Skeletal muscle satellite cell (primary cell): ENCODE measurements around the gene GLT8D1. TPM values are rescaled to one million over a fixed set of nuclear protein-coding genes. Genes with fewer than 3 reads are reported as not detected.

ENCODE experiments used
- H3K27me3 ChIP-seq: 2 replicates; pipeline ENCODE4 v1.7.0; 2013; ENCODE audit warnings: low read length; ENCODE audit not compliant: control insufficient read depth, insufficient read depth
- H3K36me3 ChIP-seq: 2 replicates; pipeline ENCODE4 v1.7.0; 2013; ENCODE audit warnings: mild to moderate bottlenecking, control low read depth, low read length; ENCODE audit not compliant: insufficient read depth
- H3K4me1 ChIP-seq: 2 replicates; pipeline ENCODE4 v1.7.0; 2013; ENCODE audit warnings: low read length; ENCODE audit not compliant: control insufficient read depth, insufficient read depth
- H3K4me2 ChIP-seq: 2 replicates; pipeline ENCODE4 v1.7.0; 2013; ENCODE audit warnings: mild to moderate bottlenecking, low read length
- H3K4me3 ChIP-seq: 2 replicates; pipeline ENCODE4 v1.7.0; 2013; ENCODE audit warnings: low read length
- H3K9ac ChIP-seq: 2 replicates; pipeline ENCODE4 v1.7.0; 2013; ENCODE audit warnings: mild to moderate bottlenecking, low read depth, low read length, moderate library complexity
- H3K9me3 ChIP-seq: replicated peaks from 2 replicates; pipeline ENCODE4 v1.7.0; 2013; ENCODE audit warnings: mild to moderate bottlenecking, control low read depth, low read length
- total RNA-seq: library from RNA; depleted of rRNA; stranded (reverse); fragments of >200 nt; gene quantifications from 2 replicates; pipeline ENCODE4 v1.2.3, GENCODE V29; 2012; rRNA removed

GLT8D1 gene, protein sequence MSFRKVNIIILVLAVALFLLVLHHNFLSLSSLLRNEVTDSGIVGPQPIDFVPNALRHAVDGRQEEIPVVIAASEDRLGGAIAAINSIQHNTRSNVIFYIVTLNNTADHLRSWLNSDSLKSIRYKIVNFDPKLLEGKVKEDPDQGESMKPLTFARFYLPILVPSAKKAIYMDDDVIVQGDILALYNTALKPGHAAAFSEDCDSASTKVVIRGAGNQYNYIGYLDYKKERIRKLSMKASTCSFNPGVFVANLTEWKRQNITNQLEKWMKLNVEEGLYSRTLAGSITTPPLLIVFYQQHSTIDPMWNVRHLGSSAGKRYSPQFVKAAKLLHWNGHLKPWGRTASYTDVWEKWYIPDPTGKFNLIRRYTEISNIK
- total RNA-seq, result 77.3 and 87.8 TPM in 2 replicates

DNA sequence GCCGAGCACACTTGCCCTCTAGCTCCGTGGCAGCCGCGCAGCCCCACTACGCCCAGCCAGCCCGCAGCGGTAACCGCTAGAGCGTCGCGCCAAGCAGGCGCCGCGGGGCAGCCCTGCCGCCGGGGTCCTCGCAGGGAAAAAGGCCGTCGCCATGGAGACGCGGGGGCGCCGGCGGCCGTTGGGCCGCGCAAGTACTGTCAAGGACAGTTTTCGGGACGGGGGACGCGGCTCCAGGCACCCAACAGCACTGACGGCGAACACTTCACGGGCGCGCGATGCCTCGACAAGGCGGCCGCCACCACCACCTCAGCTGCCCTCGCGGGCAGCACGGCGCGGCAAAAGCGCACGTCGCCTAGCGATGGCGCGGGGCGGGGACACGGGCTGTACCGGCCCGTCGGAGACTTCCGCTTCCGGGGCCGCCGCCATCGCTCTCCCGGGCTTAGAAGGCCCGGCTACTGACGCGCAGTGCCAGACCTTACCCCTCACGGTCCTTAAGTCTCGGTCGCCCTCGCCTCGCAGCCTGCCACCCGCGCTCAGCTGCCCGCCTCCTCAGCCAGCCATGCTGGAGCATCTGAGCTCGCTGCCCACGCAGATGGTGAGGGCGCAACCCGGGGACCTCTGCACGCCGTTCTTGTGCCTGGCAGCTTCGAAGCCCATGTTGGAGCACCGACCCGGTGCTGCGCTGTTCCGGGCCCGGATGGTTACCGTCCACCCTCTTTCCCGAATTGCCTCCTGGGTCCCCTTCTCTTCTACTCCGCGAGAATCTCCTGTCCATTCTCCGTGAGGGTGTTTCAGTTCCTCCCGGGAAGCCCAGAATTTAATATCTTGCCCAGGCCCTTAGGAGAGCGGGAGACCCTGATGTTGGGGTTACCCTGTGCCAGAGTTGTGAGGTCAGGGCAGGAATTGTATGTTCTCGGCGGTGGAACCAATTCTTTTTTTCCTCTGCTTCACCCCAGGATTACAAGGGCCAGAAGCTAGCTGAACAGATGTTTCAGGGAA lies at the start of gene GLT8D1, which contains the start of gene SPCS1:
TSS of gene GLT8D1 (minus strand) at position 104 of the 999 bp plus-strand sequence. CDS start 5,331 bp downstream, outside the sequence.
TSS of gene SPCS1 (plus strand) at position 419 of the 999 bp plus-strand sequence. CDS start at position 560, 141 bp downstream.
- peak within 1 kb of the TSS; percentile 97 for H3K9ac ChIP-seq
- peaks cover 12% of the 10 kb centered on the region for H3K36me3 ChIP-seq
- H3K4me2 ChIP-seq, result peak within 1 kb of the TSS; percentile 86
- no peaks in the 10 kb centered on the region for H3K27me3 ChIP-seq
- H3K9me3 ChIP-seq, result no peaks in the 10 kb centered on the region
- peak within 1 kb of the TSS; percentile 98 for H3K4me3 ChIP-seq
- H3K4me1 ChIP-seq, result peaks cover 15% of the 10 kb centered on the region

DNA sequence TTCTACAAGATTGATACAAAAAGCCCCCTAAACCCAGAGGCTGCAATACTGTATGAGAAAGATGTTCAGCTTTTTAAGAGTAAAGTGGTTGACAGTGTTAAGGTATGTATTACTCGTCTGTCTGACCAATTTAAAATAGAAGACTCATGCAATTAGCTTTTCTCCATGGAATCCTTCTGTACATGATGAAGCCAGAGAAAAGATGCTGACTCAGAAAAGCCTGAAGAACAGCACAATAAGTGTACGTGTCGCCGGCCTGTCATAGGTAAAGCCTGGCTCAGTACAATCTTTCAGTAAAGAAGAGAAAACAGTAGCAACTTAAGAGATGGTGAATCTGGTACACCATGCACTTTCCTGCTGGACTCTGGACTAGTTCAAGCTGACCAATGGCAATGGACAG lies 48.8 kb upstream of the GLT8D1 start:
- Histone ChIP-seq H3K4me1 (peaks cover 3% of the 10 kb centered on the region), H3K4me3 (no peak overlapping the region), H3K36me3 (peaks cover 21% of the 10 kb centered on the region), H3K27me3 (no peaks in the 10 kb centered on the region), H3K9ac (no peak overlapping the region), H3K9me3 (no peaks in the 10 kb centered on the region), H3K4me2 (no peak overlapping the region)

DNA sequence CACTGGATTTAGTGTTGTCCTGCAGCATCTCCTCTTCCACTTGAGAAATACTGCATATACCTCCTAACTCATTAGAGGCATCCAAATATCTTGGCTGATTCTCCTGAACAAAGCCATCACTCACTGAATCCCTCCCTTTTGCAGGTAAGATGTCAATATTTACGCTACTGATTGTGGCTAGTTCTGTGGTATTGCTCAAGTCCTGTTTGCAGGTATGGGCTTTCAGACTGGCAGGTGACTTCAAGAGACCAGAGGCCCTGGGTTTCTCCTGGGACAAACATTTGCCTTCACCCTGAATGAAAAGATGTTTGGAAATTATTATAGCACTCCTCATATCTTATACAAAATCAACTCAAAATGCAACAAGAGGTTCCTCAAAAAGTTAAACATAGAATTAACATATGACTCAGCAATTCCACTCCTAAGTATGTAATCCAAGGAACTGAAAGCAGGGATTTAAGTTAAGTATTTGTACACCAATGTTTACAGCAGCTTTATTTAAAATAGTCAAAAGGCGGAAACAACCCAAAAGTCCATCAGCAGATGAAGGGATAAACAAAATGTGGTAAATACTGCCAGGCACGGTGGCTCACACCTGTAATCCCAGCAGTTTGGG lies 46.6 kb upstream of the GLT8D1 start:
- H3K27me3 ChIP-seq, result no peaks in the 10 kb centered on the region
- peaks cover 20% of the 10 kb centered on the region for H3K36me3 ChIP-seq
- H3K9me3 ChIP-seq, result no peaks in the 10 kb centered on the region
- H3K9ac ChIP-seq, result no peak overlapping the region
- no peak overlapping the region for H3K4me2 ChIP-seq
- no peak overlapping the region for H3K4me3 ChIP-seq
- peaks cover 3% of the 10 kb centered on the region for H3K4me1 ChIP-seq

DNA sequence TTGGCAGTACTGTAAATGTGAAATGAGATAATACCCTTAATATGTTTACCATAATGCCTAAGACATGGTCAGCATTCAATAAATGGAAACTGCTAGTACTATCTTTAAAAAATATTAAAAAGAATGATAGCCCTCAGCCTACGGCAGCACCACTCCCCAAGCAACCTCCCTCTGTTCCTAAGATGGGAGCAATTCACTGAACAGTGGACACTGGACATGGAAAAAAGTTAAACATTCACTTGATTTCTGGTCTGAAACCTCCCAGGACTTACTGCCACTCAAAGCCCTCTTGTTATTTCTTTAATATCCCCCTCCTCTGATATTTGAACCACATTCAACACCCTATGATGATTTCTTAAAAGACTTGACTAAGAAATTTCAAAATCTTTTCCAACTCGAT lies 38.1 kb upstream of the GLT8D1 start:
- Histone ChIP-seq H3K27me3 (no peaks in the 10 kb centered on the region), H3K4me1 (no peaks in the 10 kb centered on the region), H3K4me3 (no peak overlapping the region), H3K9ac (no peak overlapping the region), H3K4me2 (no peak overlapping the region), H3K36me3 (peaks cover 47% of the 10 kb centered on the region), H3K9me3 (no peaks in the 10 kb centered on the region)

DNA sequence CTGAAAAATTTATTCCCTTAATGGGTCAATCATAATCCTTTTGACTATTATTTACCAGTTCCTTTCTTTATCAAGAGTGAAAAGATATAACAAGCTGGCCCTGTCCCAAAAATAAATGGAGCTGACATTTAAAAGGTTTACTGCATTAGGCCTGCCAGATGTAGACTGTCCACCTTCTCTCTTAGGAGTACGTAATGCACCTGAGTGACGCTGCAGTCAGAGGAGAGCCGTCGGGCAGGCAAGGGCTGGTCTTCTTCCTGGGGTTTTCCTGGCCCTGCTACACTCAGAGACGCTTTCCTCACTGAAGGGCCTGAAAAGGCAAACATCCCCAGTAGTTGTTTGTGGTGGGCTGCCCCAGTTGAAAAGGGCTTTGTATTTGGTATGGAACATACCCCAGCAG lies 37.6 kb upstream of the GLT8D1 start:
- no peaks in the 10 kb centered on the region for H3K9me3 ChIP-seq
- H3K4me3 ChIP-seq, result no peak overlapping the region
- H3K36me3 ChIP-seq, result peaks cover 45% of the 10 kb centered on the region
- no peaks in the 10 kb centered on the region for H3K27me3 ChIP-seq
- no peak overlapping the region for H3K9ac ChIP-seq
- H3K4me2 ChIP-seq, result no peak overlapping the region
- H3K4me1 ChIP-seq, result no peaks in the 10 kb centered on the region

DNA sequence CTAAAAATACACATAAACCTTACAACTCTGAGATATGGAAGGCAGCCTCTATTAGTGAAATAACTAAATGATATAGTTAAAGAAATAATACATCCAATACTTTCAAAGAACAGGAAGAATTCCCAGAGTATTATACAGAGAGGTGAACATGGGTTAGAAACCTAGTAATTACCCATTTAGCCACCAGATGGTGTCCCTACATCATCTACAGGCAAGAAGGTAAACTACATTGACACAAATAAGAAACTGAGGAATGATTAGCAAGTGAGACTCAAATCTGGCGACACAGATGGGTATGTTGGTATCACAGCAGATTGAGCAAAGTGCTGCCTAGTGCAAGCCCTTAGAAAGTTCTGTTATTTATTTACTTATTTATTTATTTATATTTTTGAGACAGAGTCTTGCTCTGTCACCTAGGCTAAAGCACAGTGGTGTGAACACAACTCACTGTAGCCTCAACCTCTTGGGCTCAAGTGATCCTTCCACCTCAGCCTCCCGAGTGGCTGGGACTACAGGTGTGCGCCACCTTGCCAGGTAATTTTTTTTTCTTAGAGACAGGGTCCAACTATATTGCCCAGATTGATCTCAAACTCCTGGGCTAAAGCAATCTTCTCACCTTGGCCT lies 36.9 kb upstream of the GLT8D1 start:
- Histone ChIP-seq H3K4me1 (no peaks in the 10 kb centered on the region), H3K4me2 (no peak overlapping the region), H3K27me3 (no peaks in the 10 kb centered on the region), H3K4me3 (no peak overlapping the region), H3K9ac (no peak overlapping the region), H3K36me3 (peaks cover 45% of the 10 kb centered on the region), H3K9me3 (no peaks in the 10 kb centered on the region)

DNA sequence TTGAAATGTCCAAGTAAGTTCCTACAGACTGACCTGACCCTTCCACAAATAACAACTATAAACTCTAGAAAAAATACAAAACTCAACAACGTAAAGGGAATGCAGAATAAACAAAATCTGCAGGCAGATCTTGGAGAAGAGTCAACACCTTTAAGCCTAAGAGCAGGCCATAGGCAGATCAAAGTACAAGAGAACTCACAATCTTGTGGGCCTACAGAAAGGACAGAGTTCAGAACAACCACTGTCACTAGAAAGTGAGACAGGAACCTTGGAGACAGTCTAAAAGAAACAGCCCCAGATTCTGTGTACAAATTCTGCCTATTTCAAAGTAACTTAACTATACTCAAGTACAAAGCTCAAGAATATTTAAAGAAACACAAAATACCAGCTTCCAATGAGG lies 34.1 kb upstream of the GLT8D1 start:
- Histone ChIP-seq H3K4me3 (no peak overlapping the region), H3K4me2 (no peak overlapping the region), H3K4me1 (no peaks in the 10 kb centered on the region), H3K9ac (no peak overlapping the region), H3K9me3 (no peaks in the 10 kb centered on the region), H3K27me3 (no peaks in the 10 kb centered on the region), H3K36me3 (peaks cover 44% of the 10 kb centered on the region)

DNA sequence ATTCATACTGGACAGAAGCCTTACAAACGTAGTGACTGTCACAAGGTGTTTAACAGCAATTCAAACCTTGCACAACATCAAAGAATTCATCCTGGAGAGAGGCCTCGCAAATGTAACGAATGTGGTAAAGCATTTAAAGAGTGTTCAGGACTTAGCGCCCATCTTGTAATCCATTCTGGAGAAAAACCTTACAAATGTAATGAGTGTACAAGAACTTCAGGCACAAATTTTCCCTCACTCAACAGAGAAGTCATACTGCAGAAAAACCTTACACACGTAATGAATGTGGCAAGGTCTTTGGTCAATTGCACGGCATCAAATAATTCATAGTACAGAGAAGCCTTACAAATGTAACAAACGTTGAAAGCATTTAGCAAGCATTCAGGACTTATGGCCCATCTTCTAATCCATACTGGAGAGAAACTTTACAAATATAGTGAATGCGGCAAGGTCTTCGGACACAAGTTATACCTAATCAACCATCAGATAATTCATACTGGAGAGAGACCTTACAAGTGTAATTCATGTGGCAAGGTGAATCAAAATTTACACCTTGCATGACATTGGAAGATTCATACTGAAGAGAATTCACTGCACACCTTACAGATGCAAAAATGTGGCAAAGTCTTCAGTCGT lies 27.8 kb upstream of the GLT8D1 start:
- Histone ChIP-seq H3K9me3 (no peaks in the 10 kb centered on the region), H3K9ac (no peak overlapping the region), H3K36me3 (peaks cover 34% of the 10 kb centered on the region), H3K4me3 (no peak overlapping the region), H3K27me3 (no peaks in the 10 kb centered on the region), H3K4me1 (no peaks in the 10 kb centered on the region), H3K4me2 (no peak overlapping the region)

DNA sequence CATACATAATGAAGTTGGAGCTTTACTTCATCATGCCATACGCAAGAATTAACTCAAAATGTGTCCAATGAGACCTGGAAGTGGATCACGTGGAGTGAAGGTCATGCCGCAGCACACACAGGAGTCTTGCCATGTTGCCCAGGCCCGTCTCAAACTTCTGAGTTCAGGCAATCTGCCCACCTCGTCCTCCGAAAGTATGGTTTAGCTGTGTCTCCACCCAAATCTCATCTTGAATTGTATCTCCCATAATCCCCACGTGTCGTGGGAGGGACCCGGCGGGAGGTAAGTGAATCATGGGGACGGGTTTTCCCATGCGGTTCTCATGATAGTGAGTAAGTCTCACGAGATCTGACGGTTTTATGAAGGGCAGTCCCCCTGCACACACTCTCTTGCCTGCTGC lies 26.0 kb upstream of the GLT8D1 start:
- no peak overlapping the region for H3K4me3 ChIP-seq

DNA sequence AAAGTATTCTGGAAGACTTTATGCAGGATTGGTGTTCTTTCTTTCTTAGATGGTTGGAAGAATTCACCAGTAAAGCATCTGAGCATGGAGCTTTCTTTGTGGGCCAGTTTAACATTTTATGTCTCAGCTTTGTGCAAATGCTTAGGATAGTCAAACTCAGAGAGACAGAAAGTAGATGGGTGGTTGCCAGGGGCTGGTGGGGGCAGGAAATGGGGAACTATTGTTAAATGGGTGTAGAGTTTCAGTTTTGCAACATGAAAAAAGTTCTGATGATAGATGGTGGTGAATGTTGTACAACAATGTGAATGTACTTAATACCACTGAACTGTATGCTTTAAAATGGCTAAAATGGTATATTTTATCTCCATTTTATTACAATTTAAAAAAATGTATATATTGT lies 25.1 kb upstream of the GLT8D1 start:
- Histone ChIP-seq H3K4me2 (no peak overlapping the region), H3K4me1 (no peaks in the 10 kb centered on the region), H3K36me3 (peaks cover 27% of the 10 kb centered on the region), H3K9me3 (no peaks in the 10 kb centered on the region), H3K9ac (no peak overlapping the region), H3K27me3 (no peaks in the 10 kb centered on the region), H3K4me3 (no peak overlapping the region)

More for the DNA sequence above, 26.0 kb upstream of the GLT8D1 start:
- Histone ChIP-seq H3K9me3 (no peaks in the 10 kb centered on the region), H3K4me1 (no peaks in the 10 kb centered on the region), H3K36me3 (peaks cover 31% of the 10 kb centered on the region), H3K4me2 (no peak overlapping the region), H3K9ac (no peak overlapping the region), H3K27me3 (no peaks in the 10 kb centered on the region)
